Measurements from ENCODE around the gene NANOS3.

DNA sequence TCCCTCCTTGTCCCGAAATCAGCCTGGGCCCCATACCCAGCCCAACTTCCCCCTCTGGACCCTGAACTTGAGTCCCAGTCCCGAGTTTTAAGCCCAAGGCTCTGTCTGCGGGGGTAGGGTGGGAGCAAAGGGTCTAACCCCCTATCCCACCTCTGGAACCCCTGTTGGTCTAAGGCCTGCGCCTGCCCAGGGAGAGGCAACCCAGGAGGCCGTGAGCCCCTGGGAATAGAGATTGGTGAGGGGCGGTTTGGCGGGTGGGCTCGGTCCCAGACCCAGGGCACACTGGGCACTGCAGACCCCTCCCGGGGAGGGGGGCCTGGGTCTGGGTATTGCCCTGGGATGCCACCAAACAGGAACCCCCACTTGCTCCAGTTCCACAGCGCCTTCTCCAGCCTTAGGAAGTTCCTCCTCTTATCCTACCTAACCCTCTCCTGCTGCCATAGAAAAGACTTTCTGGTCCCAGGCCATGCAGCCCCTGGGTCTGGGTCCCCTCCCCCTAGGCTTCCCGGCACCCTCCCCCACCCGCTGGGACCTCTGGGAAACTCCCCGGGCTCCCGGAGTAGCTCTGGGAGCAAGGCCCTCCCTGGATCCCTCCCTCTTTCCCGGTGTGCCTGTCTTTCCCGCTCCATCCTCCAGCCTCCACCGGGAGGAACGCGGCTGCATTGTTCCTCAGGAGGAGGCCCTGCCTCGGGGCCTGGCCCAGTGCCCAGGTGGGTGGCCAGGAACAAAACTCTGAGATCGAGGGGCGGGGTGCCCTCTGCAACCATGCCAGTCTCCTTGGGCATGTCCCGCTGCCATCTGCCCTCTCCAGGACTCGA is 33.6 kb upstream of the NANOS3 start:
- TF ChIP-seq CTCF (IDR thresholded peaks at IDR 0.05; ENCODE audit: insufficient read depth, low read length) (no peak), POLR2AphosphoS5 (IDR thresholded peaks at IDR 0.05; ENCODE audit: low read depth) (no peak), REST (IDR thresholded peaks at IDR 0.05; ENCODE audit: insufficient replicate concordance, low read depth) (no peak), SPI1 (IDR thresholded peaks at IDR 0.05; ENCODE audit: borderline replicate concordance, low read depth) (no peak), GABPA (IDR thresholded peaks at IDR 0.05; ENCODE audit: low read depth) (no peak)

Measured in HL-60 (cell line).